DND-41 (cell line): ENCODE data around the gene TSNAXIP1.
A peak's percentile ranks its signal among the peaks of the same experiment; 100 is the strongest.
"Not testable (repeated sequence)": the region's sequence is repeated elsewhere in the genome, so short reads cannot be mapped to it uniquely, and the experiment has no call there.

Experiments
- ATAC-seq: fragments of 200-7000 bp; cut with Tn5 transposase; 3 replicates; pipeline ENCODE4 v1.9.1; 2021; ENCODE audit warnings: low read depth; ENCODE audit not compliant: insufficient read depth
- DNase-seq: peaks from one replicate; pipeline ENCODE4 v3.0.0-alpha.2; 2020
- H2AFZ ChIP-seq: 2 replicates; pipeline ENCODE4 v1.6.0; 2012; ENCODE audit warnings: low read depth, low read length
- H3K27ac ChIP-seq: 2 replicates; pipeline ENCODE4 v1.5.1; 2012; ENCODE audit warnings: low read length, inconsistent platforms
- H3K27me3 ChIP-seq: fragments of 200-600 bp; sonication (generic); 2 replicates; pipeline ENCODE4 v1.6.0; 2012; ENCODE audit warnings: low read length, mild to moderate bottlenecking, inconsistent platforms; ENCODE audit not compliant: insufficient read depth, poor library complexity
- H3K36me3 ChIP-seq: 2 replicates; pipeline ENCODE4 v1.5.1; 2012; ENCODE audit warnings: low read length, inconsistent platforms; ENCODE audit not compliant: insufficient read depth
- H3K4me1 ChIP-seq: 2 replicates; pipeline ENCODE4 v1.5.1; 2012; ENCODE audit warnings: mild to moderate bottlenecking, low read length; ENCODE audit not compliant: insufficient read depth
- H3K4me2 ChIP-seq: 2 replicates; pipeline ENCODE4 v1.6.0; 2012; ENCODE audit warnings: mild to moderate bottlenecking, moderate library complexity, low read length, inconsistent platforms; ENCODE audit not compliant: insufficient read depth
- H3K4me3 ChIP-seq, 2 experiments: fragments of 200-600 bp in 1 of 2; shearing (Covaris generic) in 1 of 2; 2 replicates each; pipeline ENCODE4 v1.5.1; 2012 to 2016; ENCODE audit warnings: inconsistent platforms in 2 of 2, low read length in 2 of 2, mild to moderate bottlenecking in 2 of 2, low read depth in 1 of 2, moderate library complexity in 1 of 2
- H3K79me2 ChIP-seq: 2 replicates; pipeline ENCODE4 v1.6.0; 2012; ENCODE audit warnings: low read length, inconsistent platforms; ENCODE audit not compliant: insufficient read depth
- H3K9ac ChIP-seq: 2 replicates; pipeline ENCODE4 v1.6.0; 2012; ENCODE audit warnings: low read depth, mild to moderate bottlenecking, inconsistent platforms, low read length, moderate library complexity
- H3K9me3 ChIP-seq: 2 replicates; pipeline ENCODE4 v1.5.1; 2012; ENCODE audit warnings: low read length, moderate library complexity, mild to moderate bottlenecking, inconsistent platforms; ENCODE audit not compliant: insufficient read depth, severe bottlenecking
- H4K20me1 ChIP-seq: 2 replicates; pipeline ENCODE4 v1.6.0; 2012; ENCODE audit warnings: low read length; ENCODE audit not compliant: insufficient read depth
- CTCF ChIP-seq: IDR thresholded peaks from 2 replicates; pipeline ENCODE4 v1.5.1; 2012; ENCODE audit warnings: borderline replicate concordance, low read length, moderate library complexity, mild to moderate bottlenecking; ENCODE audit not compliant: poor library complexity, severe bottlenecking; ENCODE audit errors: extremely low read depth
- EZH2 ChIP-seq: IDR thresholded peaks from 3 replicates; pipeline ENCODE4 v1.6.1; 2012; ENCODE audit warnings: borderline replicate concordance, low read depth, mild to moderate bottlenecking, moderate library complexity, low read length, inconsistent platforms; ENCODE audit not compliant: severe bottlenecking

Gene TSNAXIP1

GRCh38 chr16:67833415-67834241 is 26.9 kb downstream of the TSNAXIP1 start:
- Histone ChIP-seq H3K27ac (peak overlapping the region; percentile 73), H4K20me1 (no peaks in the 10 kb centered on the region; the same call in 1 of the 2 replicates), H3K27me3 (no peaks in the 10 kb centered on the region), H3K4me2 (peak overlapping the region; percentile 87), H3K79me2 (peaks cover 23% of the 10 kb centered on the region), H3K4me1 (peaks cover 24% of the 10 kb centered on the region), H2AFZ (peak overlapping the region; percentile 85), H3K9ac (peak overlapping the region; percentile 72), H3K36me3 (peaks cover 35% of the 10 kb centered on the region), H3K9me3 (no peaks in the 10 kb centered on the region), H3K4me3 (peak overlapping the region; percentile 51 to 76)
- peak; percentile 94 for DNase-seq
- ATAC-seq = peak; percentile 99
- TF ChIP-seq CTCF = no peak
- no peak for TF ChIP-seq EZH2

- DNase-seq = no peak
- Histone ChIP-seq H3K9ac (peak overlapping the region; percentile 72), H3K27me3 (no peaks in the 10 kb centered on the region), H3K36me3 (peaks cover 29% of the 10 kb centered on the region), H4K20me1 (no peaks in the 10 kb centered on the region; the same call in 1 of the 2 replicates), H2AFZ (peak overlapping the region; percentile 85), H3K27ac (peak overlapping the region; percentile 73), H3K4me3 (peak overlapping the region; percentile 51 to 76; a peak in 3 of 4 replicates), H3K9me3 (no peaks in the 10 kb centered on the region), H3K4me1 (peaks cover 24% of the 10 kb centered on the region), H3K4me2 (peak overlapping the region; percentile 87), H3K79me2 (peaks cover 23% of the 10 kb centered on the region)
- TF ChIP-seq CTCF (no peak), EZH2 (no peak)
- ATAC-seq = no peak; the same call in 2 of the 3 replicates
These were observed 27.5 kb downstream of the TSNAXIP1 start for GRCh38 chr16:67834242-67834614.

GRCh38 chr16:67837190-67837589 is 30.5 kb downstream of the TSNAXIP1 start:
- not testable (repeated sequence) for H3K4me2 ChIP-seq, H3K27me3 ChIP-seq, DNase-seq, H3K4me3 ChIP-seq, H3K36me3 ChIP-seq, ATAC-seq, H3K9ac ChIP-seq, H3K9me3 ChIP-seq, H4K20me1 ChIP-seq, H2AFZ ChIP-seq, H3K27ac ChIP-seq
- peaks cover 25% of the 10 kb centered on the region for H3K4me1 ChIP-seq
- H3K79me2 ChIP-seq = peaks cover 15% of the 10 kb centered on the region

- no peak overlapping the region for H3K4me3 ChIP-seq
- H2AFZ ChIP-seq = no peak overlapping the region
- peaks cover 23% of the 10 kb centered on the region for H3K4me1 ChIP-seq
- H3K27ac ChIP-seq = no peak overlapping the region
- no peak for DNase-seq
- H3K79me2 ChIP-seq = peaks cover 14% of the 10 kb centered on the region
- no peaks in the 10 kb centered on the region for H3K36me3 ChIP-seq
- no peak for TF ChIP-seq EZH2
- TF ChIP-seq CTCF = no peak
- no peak overlapping the region for H3K4me2 ChIP-seq
- no peaks in the 10 kb centered on the region for H3K9me3 ChIP-seq
- H3K27me3 ChIP-seq = no peaks in the 10 kb centered on the region
- peaks cover under 1% of the 10 kb centered on the region for H4K20me1 ChIP-seq
- no peak for ATAC-seq
- no peak overlapping the region for H3K9ac ChIP-seq
These were observed 31.1 kb downstream of the TSNAXIP1 start for GRCh38 chr16:67837811-67838210.
